Measurements from ENCODE around the gene REEP6.
"Not testable (repeated sequence)": the region's sequence is repeated elsewhere in the genome, so short reads cannot be mapped to it uniquely, and the experiment has no call there.

Gene REEP6

GRCh38 chr19:1471515-1472160 lies 19.3 kb upstream of the REEP6 start:
- DNase-seq (ENCODE audit: low read depth, low spot score) = no peak

GRCh38 chr19:1472231-1473084 lies 18.5 kb upstream of the REEP6 start:
- no peak for DNase-seq (ENCODE audit: low read depth, low spot score)

GRCh38 chr19:1473085-1473851 lies 17.7 kb upstream of the REEP6 start:
- no peak for DNase-seq (ENCODE audit: low read depth, low spot score)

GRCh38 chr19:1474011-1474764 lies 16.8 kb upstream of the REEP6 start:
- DNase-seq (ENCODE audit: low read depth, low spot score) = no peak

GRCh38 chr19:1474765-1475351 lies 16.1 kb upstream of the REEP6 start:
- no peak for DNase-seq (ENCODE audit: low read depth, low spot score)

- no peak for DNase-seq (ENCODE audit: low read depth, low spot score)
Observed at GRCh38 chr19:1475751-1476437, 15.1 kb upstream of the REEP6 start.

GRCh38 chr19:1477056-1477455 lies 13.9 kb upstream of the REEP6 start:
- not testable (repeated sequence) for DNase-seq (ENCODE audit: low read depth, low spot score)

GRCh38 chr19:1478934-1479707 lies 11.9 kb upstream of the REEP6 start, which contains the start of gene C19orf25:
C19orf25 (minus strand) TSS chr19:1479215; CDS start chr19:1478903, 312 bp downstream.
- peak; percentile 70 for DNase-seq (ENCODE audit: low read depth, low spot score)

- no peak for DNase-seq (ENCODE audit: low read depth, low spot score)
Observed at GRCh38 chr19:1481224-1481892, 9.6 kb upstream of the REEP6 start.

GRCh38 chr19:1481893-1482360 lies 9.1 kb upstream of the REEP6 start:
- no peak for DNase-seq (ENCODE audit: low read depth, low spot score)

- no peak for DNase-seq (ENCODE audit: low read depth, low spot score)
Observed at GRCh38 chr19:1482361-1483130, 8.4 kb upstream of the REEP6 start.

GRCh38 chr19:1483131-1483978 lies 7.6 kb upstream of the REEP6 start:
- DNase-seq (ENCODE audit: low read depth, low spot score) = no peak

- no peak for DNase-seq (ENCODE audit: low read depth, low spot score)
Observed at GRCh38 chr19:1483979-1484428, 7.0 kb upstream of the REEP6 start.

- DNase-seq (ENCODE audit: low read depth, low spot score) = no peak
Observed at GRCh38 chr19:1486720-1487575, 4.0 kb upstream of the REEP6 start.

- no peak for DNase-seq (ENCODE audit: low read depth, low spot score)
Observed at GRCh38 chr19:1487576-1488281, 3.3 kb upstream of the REEP6 start.

GRCh38 chr19:1488282-1488601 lies 2.7 kb upstream of the REEP6 start:
- no peak for DNase-seq (ENCODE audit: low read depth, low spot score)
